BJ (cell line): ENCODE data around the gene NUAK1. TPM values are rescaled to one million over a fixed set of nuclear protein-coding genes. Genes with fewer than 3 reads are reported as not detected.
A peak's percentile ranks its signal among the peaks of the same experiment; 100 is the strongest.
"Not testable (repeated sequence)": the region's sequence is repeated elsewhere in the genome, so short reads cannot be mapped to it uniquely, and the experiment has no call there.

ENCODE experiments used
- CTCF ChIA-PET: fragments of 350-600 bp; formaldehyde crosslinking; extraction: SDS; loops from one replicate; lab custom pipeline; 2021; ENCODE audit warnings: antibody characterized with exemption, inconsistent platforms; lab: Yijun Ruan, JAX
- POLR2A ChIA-PET: fragments of 300-600 bp; sonication (Branson Sonifier 250); formaldehyde crosslinking; extraction: SDS; loops from one replicate; lab custom pipeline; 2021; ENCODE audit warnings: antibody characterized with exemption; lab: Charles Lee
- DNase-seq: peaks from one replicate; pipeline ENCODE4 v3.0.0-alpha.2; 2011; ENCODE audit warnings: low read depth
- H3K27me3 ChIP-seq: 2 replicates; pipeline ENCODE4 v1.6.0; 2011; ENCODE audit warnings: low read length; ENCODE audit not compliant: control insufficient read depth, insufficient read depth
- H3K36me3 ChIP-seq: 2 replicates; pipeline ENCODE4 v1.5.1; 2011; ENCODE audit warnings: low read length; ENCODE audit not compliant: control insufficient read depth, insufficient read depth
- H3K4me3 ChIP-seq: 2 replicates; pipeline ENCODE4 v1.5.1; 2011; ENCODE audit warnings: low read depth, mild to moderate bottlenecking, control low read depth, low read length
- CTCF ChIP-seq: IDR thresholded peaks from 2 replicates; pipeline ENCODE4 v1.5.1; 2011; ENCODE audit warnings: low read depth, mild to moderate bottlenecking, control low read depth, inconsistent platforms, low read length, moderate library complexity; ENCODE audit not compliant: insufficient read depth
- polyA plus RNA-seq: library from polyadenylated mRNA; depleted of rRNA; stranded (reverse); fragments of >200 nt; gene quantifications from 2 replicates; pipeline ENCODE4 v1.2.3, GENCODE V29; 2011

Gene NUAK1
- polyA plus RNA-seq, 1 experiment: 37.0 TPM

- ChIA-PET POLR2A (interaction anchor here (0.6 kb wide), 1 partner anchor 578 kb away, joined by 3 read pairs; no protein-coding TSS in a partner anchor), CTCF (interaction anchor here (1.1 to 2.0 kb wide), 5 partner anchors 9 to 140 kb away, joined by 3 to 6 read pairs (median 5); no protein-coding TSS in a partner anchor)
- H3K4me3 ChIP-seq: no peak overlapping the region
- DNase-seq: no peak
- no peak for TF ChIP-seq CTCF
- peaks cover 2% of the 10 kb centered on the region; the same call in 1 of the 2 replicates for H3K36me3 ChIP-seq
- no peaks in the 10 kb centered on the region for H3K27me3 ChIP-seq
These were observed 4.0 kb upstream of the NUAK1 start for GRCh38 chr12:106142591-106143261.

- H3K36me3 ChIP-seq, H3K27me3 ChIP-seq, H3K4me3 ChIP-seq, DNase-seq: not testable (repeated sequence)
- ChIA-PET POLR2A (interaction anchor here (0.6 kb wide), 1 partner anchor 578 kb away, joined by 3 read pairs; no protein-coding TSS in a partner anchor), CTCF (interaction anchor here (1.7 to 6.5 kb wide), 4 partner anchors 8 to 82 kb away, joined by 3 to 39 read pairs (median 6); no protein-coding TSS in a partner anchor)
These were observed 3.2 kb upstream of the NUAK1 start for GRCh38 chr12:106141920-106142319.

GRCh38 chr12:106141452-106141851 is 2.7 kb upstream of the NUAK1 start:
- Histone ChIP-seq H3K27me3 (no peaks in the 10 kb centered on the region), H3K4me3 (no peak overlapping the region), H3K36me3 (no peaks in the 10 kb centered on the region; the same call in 1 of the 2 replicates)
- POLR2A ChIA-PET: no interaction called here
- TF ChIP-seq CTCF: no peak
- CTCF ChIA-PET: interaction anchor here (1.7 to 6.5 kb wide), 4 partner anchors 8 to 82 kb away, joined by 3 to 39 read pairs (median 6); no protein-coding TSS in a partner anchor
- no peak for DNase-seq

GRCh38 chr12:106141003-106141402 is 2.2 kb upstream of the NUAK1 start:
- ChIA-PET POLR2A (no interaction called here), CTCF (interaction anchor here (1.7 to 6.5 kb wide), 3 partner anchors 9 to 82 kb away, joined by 3 to 39 read pairs (median 7); no protein-coding TSS in a partner anchor)
- Histone ChIP-seq H3K27me3 (no peaks in the 10 kb centered on the region), H3K4me3 (no peak overlapping the region), H3K36me3 (no peaks in the 10 kb centered on the region; the same call in 1 of the 2 replicates)
- DNase-seq: no peak
- TF ChIP-seq CTCF: no peak

GRCh38 chr12:106140223-106140986 is 1.7 kb upstream of the NUAK1 start:
- Histone ChIP-seq H3K4me3 (peak overlapping the region; percentile 85), H3K36me3 (no peaks in the 10 kb centered on the region), H3K27me3 (no peaks in the 10 kb centered on the region)
- ChIA-PET POLR2A (no interaction called here), CTCF (interaction anchor here (1.7 to 6.5 kb wide), 3 partner anchors 9 to 83 kb away, joined by 3 to 39 read pairs (median 7); no protein-coding TSS in a partner anchor)
- TF ChIP-seq CTCF: no peak
- DNase-seq: no peak
